Measurements from ENCODE around the gene DPH5.

DNA sequence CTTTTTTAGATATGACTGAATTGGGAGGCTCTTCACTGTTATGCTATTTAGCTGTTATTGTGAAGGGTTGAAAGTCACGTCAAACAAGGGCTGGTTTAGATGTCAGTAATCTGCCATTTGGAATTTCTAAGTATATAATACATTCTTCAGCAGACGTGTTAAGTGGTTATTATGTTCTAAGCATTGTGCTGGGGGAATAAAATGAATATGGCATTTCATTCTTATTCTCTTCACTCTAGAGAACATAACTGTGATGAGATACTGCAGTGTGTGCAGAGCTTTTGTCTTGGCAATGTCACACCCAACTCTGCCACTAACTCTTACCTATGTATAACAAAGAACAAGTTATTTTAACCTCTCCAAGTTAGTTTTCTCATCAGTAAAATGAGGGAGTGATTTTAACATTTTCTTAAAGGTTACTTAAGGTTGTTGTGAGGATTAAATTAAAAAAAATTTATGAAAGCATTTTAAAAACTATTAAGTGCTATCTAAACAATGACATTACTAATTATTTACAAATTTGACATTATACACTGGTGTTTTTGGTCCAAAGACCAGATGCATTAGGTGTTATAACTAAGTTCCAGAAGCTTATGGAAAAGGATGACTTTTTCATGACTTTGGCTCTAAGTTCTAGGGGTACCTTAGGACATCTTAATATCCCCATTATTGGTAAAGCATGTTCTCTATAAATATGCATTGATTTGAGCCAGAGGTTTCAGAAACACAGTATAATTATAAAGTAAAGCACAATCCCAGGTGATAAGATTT, 71.4 kb downstream of the DPH5 start:
- TF ChIP-seq, protein P1, sequence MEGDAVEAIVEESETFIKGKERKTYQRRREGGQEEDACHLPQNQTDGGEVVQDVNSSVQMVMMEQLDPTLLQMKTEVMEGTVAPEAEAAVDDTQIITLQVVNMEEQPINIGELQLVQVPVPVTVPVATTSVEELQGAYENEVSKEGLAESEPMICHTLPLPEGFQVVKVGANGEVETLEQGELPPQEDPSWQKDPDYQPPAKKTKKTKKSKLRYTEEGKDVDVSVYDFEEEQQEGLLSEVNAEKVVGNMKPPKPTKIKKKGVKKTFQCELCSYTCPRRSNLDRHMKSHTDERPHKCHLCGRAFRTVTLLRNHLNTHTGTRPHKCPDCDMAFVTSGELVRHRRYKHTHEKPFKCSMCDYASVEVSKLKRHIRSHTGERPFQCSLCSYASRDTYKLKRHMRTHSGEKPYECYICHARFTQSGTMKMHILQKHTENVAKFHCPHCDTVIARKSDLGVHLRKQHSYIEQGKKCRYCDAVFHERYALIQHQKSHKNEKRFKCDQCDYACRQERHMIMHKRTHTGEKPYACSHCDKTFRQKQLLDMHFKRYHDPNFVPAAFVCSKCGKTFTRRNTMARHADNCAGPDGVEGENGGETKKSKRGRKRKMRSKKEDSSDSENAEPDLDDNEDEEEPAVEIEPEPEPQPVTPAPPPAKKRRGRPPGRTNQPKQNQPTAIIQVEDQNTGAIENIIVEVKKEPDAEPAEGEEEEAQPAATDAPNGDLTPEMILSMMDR (IDR thresholded peaks at IDR 0.05; ENCODE audit: low read length) = no peak
- TF ChIP-seq EZH2 (optimal IDR thresholded peaks at IDR 0.05; ENCODE audit: low read depth, low read length) = no peak

Data from MM.1S (cell line).